ENCODE measurements around the gene RTP5.
A peak's percentile ranks its signal among the peaks of the same experiment; 100 is the strongest.
"Not testable (repeated sequence)": the region's sequence is repeated elsewhere in the genome, so short reads cannot be mapped to it uniquely, and the experiment has no call there.

The RTP5 gene

DNA sequence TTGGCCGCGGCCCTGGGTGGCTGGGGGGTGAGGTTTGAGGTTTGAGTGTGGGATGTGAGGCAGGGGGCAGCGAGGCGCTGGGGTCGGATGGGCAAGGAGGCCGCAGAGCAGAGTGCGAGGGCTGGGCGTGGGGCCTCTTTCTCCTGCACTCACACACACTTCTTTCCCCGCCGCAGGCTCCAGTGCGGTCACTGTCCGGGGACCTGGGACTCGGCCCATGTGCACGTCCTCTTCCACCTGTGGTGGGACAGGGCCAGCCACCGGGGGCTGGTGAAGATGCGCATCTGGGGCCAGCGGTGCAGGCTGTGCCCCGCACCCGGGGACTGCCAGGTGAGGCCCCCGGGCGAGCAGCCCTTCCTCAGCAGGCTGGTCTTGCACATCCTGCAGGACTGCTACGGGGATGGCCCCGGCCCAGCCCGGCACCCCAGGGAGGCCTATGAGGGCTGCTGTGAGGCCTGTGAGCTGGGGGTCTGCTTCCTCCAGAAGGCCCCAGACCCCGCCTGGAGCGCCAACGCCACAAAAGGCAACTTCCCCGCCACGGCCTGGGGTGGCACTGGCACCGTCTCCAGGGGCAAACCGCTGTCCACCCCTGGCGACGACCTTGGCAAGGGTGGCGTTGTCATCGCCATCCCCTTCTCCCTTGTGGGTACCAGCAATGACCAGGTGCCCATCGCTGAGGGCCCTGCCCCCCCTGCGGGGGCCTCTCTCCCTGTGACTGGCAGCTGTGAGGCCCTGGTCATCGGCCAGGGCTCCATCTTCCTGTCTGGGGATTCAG, 2.2 kb downstream of the RTP5 start:
- no peak for DNase-seq

DNA sequence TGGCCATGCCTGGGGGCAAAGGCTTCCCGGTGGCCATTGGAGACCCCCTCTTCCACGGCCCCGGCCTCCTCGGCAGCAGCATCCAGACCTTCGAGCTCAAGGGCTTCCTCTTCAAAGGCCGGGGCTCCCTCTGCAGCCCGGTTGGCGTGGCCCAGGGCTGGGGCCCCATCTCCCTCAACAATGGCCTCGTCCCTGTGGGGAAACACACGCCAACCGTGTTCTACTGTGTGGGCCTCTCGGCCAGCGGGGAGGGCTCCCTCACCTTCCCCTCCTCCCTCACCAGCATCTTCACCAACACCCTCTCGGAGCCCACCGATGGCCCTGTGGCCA, 2.7 kb downstream of the RTP5 start:
- no peak for DNase-seq

DNA sequence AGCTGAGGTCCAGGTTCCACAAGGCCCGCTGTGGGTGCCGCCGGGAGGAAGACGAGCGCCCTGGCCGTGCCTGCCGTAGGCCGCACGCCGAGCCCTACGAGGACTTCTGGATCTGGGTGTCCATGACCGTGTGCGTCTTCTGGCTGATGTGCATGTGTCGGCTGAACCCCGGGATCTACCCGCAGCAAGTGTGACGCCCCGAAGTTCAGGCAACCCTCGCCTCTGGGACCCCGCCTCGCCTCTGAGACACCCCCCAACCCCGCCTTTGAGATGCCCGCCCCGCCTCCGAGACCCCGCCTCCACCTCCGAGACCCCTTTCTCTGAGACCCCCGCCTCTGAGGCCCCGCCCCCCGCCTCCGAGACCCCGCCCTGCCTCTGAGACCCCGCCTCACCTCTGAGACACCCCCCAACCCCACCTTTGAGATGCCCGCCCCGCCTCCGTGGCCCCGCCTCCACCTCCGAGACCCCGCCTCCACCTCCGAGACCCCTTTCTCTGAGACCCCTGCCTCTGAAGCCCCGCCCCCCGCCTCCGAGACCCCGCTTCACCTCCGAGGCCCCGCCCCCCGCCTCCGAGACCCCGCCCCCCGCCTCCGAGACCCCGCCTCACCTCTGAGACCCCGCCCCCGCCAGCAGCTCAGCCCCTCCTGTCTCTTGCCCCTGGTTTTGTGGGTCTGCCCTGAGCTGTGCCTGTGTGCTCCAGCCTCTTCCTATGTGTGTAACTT, 3.7 kb downstream of the RTP5 start:
- no peak for DNase-seq

DNA sequence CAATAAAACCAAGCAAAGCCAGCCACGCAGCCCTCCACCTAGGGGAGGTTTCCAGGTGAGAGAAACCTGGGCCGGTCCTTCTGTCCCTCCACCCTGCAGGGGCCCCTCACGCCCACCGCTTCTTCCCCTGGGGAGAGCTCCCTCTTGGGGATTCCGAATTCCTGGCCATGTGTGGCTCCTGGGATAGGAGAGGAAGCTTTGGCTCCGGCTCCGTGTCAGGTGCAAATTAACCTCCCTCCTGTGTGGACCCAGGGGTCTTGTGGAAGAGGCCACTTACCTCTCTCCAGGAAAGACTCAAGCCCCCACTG, 4.2 kb downstream of the RTP5 start:
- no peak for DNase-seq

DNA sequence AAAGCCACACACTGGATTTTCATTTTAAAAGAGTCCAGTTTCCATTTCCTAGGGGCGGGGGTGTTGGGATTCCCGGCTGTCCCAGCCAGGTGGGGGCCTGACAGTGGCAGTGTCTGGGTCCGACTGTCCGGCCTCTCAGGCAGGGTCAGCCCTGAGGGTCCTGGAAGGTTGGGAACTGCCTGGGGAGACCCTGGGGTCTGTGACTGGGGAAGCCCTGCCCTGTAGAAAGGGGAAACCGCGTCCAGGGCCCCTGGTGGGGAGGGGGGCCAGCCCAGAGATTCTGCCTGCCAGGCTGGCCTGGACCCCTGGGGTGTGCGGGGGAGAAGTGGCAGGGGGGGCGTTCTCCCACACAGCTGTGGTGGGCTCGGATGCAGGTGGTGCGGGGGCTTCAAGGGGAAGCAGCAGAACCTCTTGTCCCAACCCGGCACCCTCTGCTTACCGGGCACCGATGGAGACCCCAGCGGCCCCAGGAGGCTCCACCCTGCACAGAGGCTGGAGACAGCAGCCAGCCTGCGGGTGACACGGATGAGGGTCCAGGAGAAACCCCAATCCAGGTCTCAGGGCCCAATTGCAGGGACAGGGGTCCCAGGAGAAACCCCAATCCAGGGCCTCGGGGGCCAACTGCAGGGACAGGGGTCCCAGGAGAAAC, 4.9 kb downstream of the RTP5 start:
- DNase-seq, result no peak

DNA sequence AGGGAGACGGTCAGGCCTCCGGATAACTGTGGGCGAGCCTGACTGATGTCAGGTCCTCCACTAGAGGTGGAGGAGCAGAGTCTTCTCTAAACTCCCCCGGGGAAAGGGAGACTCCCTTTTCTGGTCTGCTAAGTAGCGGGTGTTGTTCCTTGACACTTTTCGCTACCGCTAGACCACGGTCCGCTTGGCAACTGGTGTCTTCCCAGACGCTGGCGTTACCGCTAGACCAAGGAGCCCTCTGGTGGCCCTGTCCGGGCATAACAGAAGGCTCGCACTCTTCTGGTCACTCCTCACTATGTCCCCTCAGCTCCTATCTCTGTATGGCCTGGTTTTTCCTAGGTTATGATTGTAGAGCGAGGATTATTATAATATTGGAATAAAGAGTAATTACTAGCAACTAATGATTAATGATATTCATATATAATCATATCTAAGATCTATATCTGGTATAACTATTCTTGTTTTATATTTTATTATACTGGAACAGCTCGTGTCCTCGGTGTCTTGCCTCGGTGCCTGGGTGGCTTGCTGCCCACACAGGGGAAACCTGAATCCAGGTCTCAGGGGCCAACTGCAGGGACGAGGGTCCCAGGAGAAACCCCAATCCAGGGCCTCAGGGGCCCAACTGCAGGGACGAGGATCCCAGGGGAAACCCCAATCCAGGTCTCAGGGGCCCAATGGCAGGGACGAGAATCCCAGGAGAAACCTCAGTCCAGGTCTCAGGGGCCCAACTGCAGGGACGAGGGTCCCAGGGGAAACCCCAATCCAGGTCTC, 6.4 kb downstream of the RTP5 start:
- DNase-seq, result not testable (repeated sequence)

DNA sequence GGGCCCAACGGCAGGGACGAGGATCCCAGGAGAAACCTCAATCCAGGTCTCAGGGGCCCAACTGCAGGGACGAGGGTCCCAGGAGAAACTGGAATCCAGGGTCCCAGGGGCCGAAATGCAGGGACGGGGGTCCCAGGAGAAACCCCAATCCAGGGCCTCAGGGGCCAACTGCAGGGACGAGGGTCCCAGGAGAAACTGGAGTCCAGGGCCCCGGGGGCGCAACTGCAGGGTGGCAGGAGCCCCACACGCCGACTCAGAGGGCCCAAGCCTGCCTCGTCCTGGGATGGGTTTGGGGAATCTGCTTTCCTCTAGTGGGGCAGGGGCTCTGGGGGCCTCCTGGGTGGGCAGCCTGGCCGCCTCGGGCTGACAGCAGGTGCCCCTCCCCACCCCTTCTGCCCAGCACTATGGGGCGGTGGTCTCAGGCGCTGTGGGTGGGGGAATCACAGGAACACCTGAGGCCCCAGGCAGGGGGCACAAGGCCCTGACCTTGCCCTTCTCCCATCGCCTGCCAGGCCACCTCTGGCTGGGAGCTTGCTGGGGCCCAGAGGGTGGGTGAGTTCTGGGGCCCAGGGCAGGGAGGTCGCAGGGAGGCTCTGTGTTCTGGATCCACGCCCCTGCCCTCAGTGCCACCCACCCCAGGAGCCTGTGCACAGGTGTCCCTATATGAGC, 7.1 kb downstream of the RTP5 start:
- no peak for DNase-seq

DNA sequence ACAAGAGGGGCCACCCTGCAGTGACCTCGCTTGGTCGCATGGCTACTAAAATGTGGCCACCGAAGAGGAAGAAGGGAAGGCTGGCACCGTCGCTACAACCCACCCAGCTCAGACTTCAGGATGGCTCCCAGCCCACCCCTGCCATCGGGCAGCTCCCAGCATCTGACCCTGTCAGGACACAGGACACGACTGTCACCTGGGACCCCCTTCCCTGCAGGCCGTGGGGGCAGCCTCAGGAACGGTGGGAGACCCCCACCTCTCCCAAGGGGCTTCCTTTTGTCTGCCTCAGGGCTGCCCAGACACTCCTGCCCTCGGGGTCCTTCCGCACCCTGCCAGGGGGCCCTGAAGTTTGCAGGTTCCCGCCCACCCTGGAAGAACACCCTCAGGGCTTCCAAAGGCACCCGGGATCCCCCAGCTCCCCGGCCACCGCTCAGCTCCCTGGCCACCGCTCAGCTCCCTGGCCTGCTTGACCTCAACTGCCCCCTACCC, 7.7 kb downstream of the RTP5 start:
- DNase-seq, result no peak

DNA sequence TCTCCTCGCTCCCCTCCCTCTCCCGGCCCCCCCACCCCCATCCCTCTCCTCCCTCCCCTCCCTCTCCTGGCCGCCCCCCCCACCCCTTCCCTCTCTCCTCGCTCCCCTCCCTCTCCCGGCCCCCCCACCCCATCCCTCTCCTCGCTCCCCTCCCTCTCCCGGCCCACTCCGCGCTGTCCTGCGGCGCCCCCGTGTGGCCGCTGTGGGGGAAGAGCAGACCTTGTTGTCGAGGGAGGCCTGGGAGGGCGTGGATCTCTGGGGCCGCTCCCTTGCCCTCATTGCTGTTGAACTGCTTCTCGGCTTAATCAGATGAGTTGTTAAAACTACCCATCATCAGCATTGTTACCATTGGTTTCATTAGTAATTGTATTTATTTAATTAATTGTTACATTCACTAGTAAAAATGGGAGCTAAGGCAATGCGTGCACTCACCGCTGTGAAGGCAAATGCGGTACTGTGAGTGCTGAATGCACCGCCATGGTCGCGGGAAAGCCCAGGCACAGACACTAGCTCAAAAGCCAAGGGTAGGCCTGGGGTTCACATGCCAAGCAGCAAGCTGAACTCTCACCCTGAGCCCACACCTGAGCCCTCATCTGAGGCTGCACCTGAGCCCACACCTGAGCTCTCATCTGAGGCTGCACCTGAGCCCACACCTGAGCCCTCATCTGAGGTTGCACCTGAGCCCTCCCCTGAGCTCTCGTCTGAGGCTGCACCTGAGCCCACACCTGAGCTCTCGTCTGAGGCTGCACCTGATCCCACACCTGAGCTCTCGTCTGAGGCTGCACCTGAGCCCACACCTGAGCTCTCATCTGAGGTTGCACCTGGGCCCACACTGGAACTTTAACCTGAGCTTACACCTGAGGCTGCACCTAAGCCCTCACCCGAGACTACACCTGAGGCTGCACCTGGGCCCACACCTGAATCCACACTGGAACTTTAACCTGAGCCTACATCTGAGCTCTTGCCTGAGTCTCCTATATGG, 8.8 kb downstream of the RTP5 start:
- DNase-seq, result peak; percentile 74

DNA sequence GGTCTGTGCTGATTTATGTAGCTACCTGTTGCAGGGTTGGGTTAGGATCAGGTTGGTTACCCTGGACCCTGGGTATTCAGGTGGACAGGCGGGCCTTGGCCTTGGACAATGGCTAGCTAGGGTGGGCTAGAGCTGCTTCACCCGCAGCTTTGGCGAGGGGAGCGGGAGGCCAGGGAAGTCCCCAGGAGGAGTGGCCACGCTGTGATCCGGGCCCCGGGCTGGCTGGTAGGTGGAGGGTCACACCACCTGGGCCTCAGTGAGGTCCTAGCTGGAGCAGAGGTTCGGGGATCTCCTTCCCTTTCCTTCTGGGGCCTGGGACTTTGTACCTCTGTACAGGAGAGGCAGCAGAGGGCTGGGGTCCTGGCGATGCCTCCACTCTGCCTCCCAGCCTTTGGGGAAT, 9.8 kb downstream of the RTP5 start:
- no peak for DNase-seq

DNA sequence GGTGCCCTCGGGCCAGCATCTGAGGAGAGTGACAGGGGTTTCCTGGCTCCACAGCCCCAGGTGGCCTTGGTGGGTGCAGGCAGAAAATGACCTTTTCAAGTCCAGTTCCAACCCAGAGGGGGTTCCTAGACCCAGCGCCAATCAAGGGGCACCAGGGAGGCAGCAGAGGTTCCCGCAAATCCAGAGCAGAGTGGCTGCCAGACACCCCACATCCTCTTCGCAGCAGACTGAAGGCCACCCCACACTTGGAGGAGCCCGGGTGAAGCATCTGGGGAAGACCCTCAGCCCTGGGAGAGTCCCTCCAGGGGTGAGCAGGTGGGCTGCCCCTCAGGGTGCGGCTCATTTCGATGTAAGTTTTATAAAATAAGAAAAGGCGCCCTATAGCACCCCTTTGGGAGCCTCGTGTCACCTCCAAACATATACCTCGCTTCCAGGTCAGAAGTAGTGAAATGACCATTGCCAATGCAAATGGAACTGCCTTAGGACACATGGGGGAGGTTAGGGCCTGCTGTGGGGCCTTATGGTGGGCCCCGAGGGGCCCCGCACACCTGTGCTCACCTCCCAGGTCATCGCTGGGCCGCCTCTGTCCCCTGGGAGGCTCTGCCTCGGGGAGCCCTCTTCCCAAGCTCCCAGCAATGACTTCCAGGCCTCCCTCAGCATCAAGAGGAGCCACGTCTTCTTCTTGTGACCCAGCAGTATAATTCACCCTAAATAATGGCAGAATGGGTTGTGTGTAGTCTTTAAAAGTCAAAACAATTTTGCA, 11.0 kb downstream of the RTP5 start:
- no peak for DNase-seq

DNA sequence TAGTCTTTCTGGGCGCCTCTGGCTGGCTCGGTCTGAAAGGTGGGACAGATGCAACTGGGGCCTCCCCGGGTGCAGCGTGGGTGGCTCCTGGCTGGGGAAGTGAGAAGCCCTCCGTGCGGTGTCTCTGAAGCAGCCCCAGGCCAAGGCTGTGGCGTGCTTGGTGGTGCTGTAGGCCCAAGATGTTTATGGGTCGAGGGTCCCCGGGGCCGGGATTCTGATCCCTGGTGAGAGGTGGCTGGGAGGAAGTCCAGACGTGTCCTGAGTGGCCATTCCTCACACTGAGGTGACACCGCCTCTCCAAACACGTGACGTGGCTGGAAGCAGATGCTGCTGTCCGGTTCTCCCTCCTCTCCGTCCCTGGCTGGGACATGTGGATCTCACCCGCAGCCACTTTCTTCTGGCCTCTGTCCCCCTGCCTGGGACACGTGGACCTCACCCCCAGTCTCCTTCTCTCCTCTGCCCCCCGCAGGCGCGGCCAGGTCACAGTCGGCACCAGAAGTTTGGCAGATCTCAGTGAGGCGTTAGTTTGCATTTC, 12.6 kb downstream of the RTP5 start:
- DNase-seq, result peak; percentile 67

DNA sequence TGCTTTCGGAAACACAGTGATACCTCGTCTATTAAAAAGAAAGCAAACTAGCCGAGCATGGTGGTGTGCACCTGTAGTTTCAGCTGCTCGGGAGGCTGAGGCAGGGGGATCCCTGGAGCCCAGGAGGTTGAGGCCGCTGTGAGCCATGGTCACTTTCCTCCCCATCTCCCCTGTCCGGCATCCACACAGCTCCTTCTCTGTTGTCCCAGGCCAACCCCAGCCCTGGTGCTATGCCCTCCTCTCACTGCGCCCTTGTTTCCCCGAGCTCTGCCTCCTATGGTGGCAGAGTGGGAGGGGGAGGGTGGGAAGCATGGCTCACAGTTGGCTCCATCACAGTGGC, 15.4 kb downstream of the RTP5 start:
- no peak for DNase-seq

DNA sequence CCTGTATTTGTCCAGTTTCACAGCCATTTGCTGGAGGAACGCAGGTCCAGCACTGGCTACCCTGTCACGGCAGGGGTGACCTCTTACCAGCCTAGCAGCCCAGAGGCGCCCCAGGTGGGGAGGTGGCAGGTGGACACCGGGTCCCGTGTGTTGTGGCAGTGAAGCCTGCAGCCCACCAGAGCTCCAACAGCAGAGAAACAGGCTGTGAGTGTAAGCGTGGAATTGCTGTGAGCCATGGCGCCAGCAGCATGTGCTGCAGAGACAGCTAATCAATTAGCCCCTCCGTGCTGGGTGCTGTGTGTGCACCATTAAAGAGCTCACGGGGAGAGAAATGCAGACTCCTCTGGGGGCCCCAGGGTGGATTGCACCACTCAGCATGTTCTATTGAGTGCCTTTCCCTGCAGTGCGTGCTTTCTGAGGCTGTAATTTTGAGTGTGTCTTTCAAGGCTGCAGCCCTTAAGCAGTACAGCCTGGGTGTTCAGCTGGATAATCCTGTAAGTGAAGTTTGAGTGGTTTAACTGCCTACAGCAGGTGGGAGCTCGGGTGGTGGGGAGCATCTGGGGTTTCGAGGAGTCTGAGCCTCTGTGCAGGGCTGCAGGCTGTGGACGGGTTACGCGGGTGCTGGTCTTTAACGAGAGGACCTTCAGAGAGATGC, 15.9 kb downstream of the RTP5 start:
- no peak for DNase-seq

DNA sequence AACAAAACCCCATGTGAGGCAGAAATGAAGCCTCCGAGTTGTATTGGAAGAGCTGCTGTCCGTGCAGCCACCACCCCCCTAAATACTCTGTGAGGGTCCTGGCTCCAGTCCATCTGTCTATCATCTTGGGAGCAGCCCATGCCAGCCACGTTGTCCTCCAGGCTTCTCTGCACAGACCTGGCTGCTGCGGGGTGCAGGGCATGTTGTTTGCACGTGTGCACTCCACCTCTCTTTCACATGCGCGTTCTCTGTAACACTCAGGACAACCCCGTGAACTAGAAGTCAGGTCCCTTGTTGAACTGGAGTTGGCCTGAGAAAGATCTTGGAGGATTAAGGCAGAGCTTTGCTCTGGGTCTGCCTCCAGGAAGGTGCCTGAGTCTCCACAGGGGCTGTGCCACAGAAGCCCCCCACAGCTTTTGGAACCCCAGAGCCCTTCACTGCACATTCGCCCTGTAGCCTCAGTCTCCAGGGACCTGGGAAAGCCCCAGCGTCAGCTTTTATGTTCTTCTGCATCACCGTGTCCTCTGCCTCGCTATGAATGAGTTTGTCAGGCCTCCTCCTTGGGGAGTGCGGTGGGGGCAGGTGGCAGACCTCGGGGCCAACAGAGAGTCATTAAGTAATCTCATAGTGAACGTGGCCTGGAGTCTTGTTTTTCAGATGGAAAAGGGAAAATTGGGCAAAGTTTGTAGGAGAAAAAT, 16.6 kb downstream of the RTP5 start:
- DNase-seq, result no peak

DNA sequence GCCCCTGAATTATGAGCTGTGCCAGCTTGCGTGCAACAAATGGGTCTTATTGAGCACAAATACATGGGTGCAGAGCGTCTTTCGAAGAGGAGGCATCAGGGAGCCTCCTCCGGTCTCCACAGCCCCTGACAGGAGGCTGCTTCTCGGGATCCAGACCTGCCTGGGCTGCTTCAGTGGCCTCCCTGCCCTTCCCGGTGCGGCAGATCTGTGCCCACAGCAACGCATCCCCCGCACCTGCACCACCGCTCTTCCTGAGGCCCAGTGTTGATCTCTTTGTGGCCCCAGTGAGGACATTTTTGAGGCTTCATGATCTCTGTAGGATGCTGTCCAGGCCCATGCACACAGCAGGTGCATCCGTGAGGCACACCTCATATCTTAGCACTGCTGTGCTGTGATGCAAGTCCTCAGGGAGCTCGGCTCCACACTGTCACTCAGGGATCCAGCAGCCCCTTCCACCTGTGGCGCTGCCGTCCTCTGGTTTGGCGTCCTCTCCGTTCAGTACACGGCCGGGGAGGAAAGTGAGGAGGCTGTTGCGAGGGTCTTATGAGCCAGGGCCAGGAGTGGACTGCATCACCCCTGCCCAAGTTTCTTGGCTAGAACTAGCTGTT, 17.4 kb downstream of the RTP5 start:
- no peak for DNase-seq

DNA sequence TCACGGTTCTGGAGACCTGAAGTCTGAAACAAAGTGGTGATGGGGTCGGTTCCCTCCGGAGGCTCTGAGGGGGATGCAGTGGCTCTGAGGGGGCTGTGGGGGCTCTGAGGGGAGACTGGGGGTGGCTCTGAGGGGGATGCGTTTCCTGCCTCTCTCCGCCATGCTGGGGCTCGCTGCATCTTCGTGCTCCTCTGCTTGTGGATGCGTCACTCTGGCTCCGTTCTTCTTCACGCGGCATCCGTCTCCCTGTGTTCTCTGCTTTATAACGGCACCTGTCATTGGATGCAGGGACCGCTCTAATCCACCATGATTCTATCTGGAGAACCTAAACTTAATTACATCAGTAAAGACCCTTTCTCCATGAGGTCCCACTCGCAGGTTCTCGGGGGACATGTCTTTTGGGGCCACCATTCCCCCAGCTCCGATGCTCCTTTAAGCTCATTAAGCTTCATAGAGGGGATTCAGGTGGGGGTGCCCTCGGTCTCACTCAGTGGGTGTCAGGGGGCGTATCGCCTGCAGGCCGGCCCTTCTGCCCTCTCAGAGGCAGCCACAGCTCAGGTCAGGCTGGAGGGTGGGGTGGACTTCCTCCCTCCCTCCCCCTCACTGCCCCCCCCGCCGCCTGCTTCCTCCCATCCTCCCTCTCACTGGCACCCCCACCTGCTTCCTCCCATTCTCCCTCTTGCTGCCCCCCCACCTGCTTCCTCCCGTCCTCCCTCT, 18.4 kb downstream of the RTP5 start:
- DNase-seq, result no peak

DNA sequence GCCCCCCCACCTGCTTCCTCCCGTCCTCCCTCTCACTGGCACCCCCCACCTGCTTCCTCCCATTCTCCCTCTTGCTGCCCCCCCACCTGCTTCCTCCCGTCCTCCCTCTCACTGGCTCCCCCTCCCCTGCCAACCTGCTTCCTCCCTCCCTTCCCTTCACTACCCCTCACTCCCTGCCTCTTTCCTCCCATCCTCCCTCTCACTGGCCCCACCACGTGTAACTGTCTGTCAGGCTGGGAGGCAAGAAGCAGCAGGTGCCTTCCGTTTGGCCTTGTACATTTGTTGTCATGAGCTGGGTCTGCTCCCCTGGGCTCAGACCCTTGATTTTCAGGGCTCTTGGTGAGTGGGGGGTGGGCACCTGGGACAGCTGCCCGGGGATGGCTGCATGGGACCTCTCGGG, 19.1 kb downstream of the RTP5 start:
- DNase-seq, result no peak

Measured in stimulated activated CD4-positive, alpha-beta T cell treated with anti-CD3 and anti-CD28 coated beads, Interleukin-12 subunit alpha, Interleukin-12 subunit beta, amount 100 ng/mL, for 4 hours (primary cell).